Left lung (tissue), 10 donors: ENCODE measurements around the gene POU2AF2. TPM values are rescaled to one million over a fixed set of nuclear protein-coding genes. Genes with fewer than 3 reads are reported as not detected.

Experiments
- ATAC-seq: fragments of 200-7000 bp; cut with Tn5 transposase; one replicate; pipeline ENCODE4 v1.9.1; 2020; ENCODE audit warnings: moderate library complexity
- DNase-seq, 4 donors: peaks; one replicate each; pipeline ENCODE4 v3.0.0-alpha.2; 2013 to 2020
- H3K27ac ChIP-seq, 2 donors: fragments of 200-600 bp; sonication (generic) in 1 of 2; one replicate each; pipeline versions ENCODE4 v1.5.0 to v1.8.0; 2020 to 2021
- H3K27me3 ChIP-seq, 2 donors: fragments of 200-600 bp; sonication (generic) in 1 of 2; one replicate each; pipeline versions ENCODE4 v1.5.0 to v1.8.0; 2020 to 2021
- H3K36me3 ChIP-seq, 2 donors: fragments of 200-600 bp; sonication (generic) in 1 of 2; one replicate each; pipeline versions ENCODE4 v1.5.0 to v1.8.0; 2020 to 2021
- H3K4me1 ChIP-seq, 2 donors: fragments of 200-600 bp; one replicate each; pipeline ENCODE4 v1.8.0; 2021
- H3K4me3 ChIP-seq, 2 donors: fragments of 200-600 bp; sonication (generic) in 1 of 2; one replicate each; pipeline versions ENCODE4 v1.5.0 to v1.8.0; 2020 to 2021; ENCODE audit warnings: mild to moderate bottlenecking in 1 of 2
- H3K9me3 ChIP-seq, 2 donors: fragments of 200-600 bp; sonication (generic) in 1 of 2; one replicate each; pipeline versions ENCODE4 v1.5.0 to v1.8.0; 2020 to 2021
- intact Hi-C, 2 donors: fragments of 100-400 bp; cut with DNase I; formaldehyde crosslinking; loops; one replicate each; pipeline versions ENCODE4 v1.11.2 to v1.14.2; 2022
- polyA plus RNA-seq, 6 donors: library from polyadenylated mRNA; unstranded; fragments of 120-200 nt; gene quantifications; one replicate each; pipeline ENCODE4 v1.2.1, GENCODE V29; 2013; ENCODE audit not compliant: insufficient read length in 6 of 6
- total RNA-seq, 2 donors: library from RNA; stranded (reverse); fragmentation: NEBNext Ultra II Directional; extraction: Animal tissue kit (Norgen Biotek cat#: 25700); gene quantifications; one replicate each; pipeline ENCODE4 v1.2.1, GENCODE V29; 2021
- TF ChIP-seq, protein P1 (sequence below), 2 donors: fragments of 200-600 bp; sonication (generic) in 1 of 2; IDR thresholded peaks; one replicate each; pipeline versions ENCODE4 v1.5.0 to v1.8.0; 2021; ENCODE audit warnings: antibody characterized with exemption in 2 of 2
- donor health status: DM: no; HTN: yes; CAD: no.
- donor health status: DM: no; HTN: no; CAD: no.

The POU2AF2 gene
- total and polyA plus RNA-seq, 8 donors, result 0.13 to 0.35 (median 0.21) TPM; not detected in 2

DNA sequence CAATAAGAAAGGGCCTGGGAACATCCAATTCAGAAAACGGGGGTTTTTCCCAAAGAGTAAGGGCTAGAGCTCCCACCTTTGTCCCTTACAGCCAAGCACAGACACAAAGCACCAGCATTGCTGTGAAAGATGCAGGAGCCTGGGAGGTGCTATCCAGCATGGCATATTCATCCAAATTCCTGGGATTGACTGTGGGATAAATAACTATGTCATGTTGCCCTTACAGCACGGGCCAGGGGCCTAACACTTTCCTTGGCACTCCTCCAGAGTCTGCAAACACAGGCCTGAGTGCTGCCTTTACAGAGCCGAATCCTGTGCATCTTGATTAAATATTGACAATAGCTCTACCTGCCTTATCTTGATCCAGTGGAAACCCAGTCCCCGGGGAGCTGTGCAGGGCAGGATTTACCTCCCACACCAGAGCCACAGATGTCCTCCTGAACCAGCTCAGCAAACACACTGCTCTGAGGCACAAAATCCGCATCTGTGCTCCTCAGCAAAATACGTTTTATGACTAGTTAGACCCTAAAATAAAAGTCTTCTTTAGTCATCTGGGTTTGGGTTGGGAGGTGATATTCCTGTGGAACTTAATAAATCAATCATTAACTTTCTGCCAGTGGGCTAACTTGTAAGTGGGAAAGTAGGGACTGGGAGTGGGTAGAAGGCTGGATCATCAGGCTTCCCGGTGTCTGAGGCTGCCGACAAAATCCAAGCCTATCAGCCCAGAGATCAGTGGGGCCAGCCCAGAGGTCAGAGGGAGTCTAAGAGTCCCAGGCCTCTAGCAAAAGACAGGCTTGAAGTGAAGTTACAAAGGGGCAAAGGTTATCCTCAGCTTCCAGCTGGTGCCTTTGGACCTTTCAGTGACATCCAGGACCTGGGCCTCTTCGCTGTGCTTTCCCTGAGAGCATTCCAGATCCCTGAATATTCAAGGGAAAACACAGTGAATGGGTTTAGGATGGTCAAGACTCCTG lies 89.3 kb downstream of the POU2AF2 start:
- ATAC-seq, result peak; percentile 79

DNA sequence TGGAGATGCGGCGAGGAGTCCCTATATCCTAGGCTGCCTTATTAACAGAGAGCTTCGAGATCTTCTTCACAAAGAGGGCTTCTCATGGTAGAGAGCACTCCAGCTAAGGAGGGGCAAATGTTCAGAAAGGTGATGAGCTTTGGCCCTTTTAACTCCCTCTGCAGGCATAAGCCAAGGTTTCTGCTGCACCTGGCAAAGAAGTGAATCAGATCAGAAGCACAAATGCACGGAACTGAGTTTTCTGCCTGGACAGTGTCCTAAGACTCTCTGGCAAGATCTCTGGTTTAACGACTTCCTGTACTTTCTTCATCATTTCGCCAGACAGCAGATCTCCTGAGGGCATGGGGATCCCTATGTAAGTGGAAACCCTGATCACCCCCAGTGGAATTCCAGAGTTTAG lies 90.0 kb downstream of the POU2AF2 start:
- intact Hi-C loops, result no loop called here
- H3K9me3 ChIP-seq, result no peaks in the 10 kb centered on the region
- no peak overlapping the region for H3K4me3 ChIP-seq
- TF ChIP-seq, protein P1, sequence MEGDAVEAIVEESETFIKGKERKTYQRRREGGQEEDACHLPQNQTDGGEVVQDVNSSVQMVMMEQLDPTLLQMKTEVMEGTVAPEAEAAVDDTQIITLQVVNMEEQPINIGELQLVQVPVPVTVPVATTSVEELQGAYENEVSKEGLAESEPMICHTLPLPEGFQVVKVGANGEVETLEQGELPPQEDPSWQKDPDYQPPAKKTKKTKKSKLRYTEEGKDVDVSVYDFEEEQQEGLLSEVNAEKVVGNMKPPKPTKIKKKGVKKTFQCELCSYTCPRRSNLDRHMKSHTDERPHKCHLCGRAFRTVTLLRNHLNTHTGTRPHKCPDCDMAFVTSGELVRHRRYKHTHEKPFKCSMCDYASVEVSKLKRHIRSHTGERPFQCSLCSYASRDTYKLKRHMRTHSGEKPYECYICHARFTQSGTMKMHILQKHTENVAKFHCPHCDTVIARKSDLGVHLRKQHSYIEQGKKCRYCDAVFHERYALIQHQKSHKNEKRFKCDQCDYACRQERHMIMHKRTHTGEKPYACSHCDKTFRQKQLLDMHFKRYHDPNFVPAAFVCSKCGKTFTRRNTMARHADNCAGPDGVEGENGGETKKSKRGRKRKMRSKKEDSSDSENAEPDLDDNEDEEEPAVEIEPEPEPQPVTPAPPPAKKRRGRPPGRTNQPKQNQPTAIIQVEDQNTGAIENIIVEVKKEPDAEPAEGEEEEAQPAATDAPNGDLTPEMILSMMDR (IDR thresholded peaks at IDR 0.05), result no peak
- H3K36me3 ChIP-seq, result no peaks in the 10 kb centered on the region
- H3K4me1 ChIP-seq, result peaks cover 0 to 5% of the 10 kb centered on the region in 2 donors
- DNase-seq, result no peak
- H3K27me3 ChIP-seq, result no peaks in the 10 kb centered on the region
- ATAC-seq, result no peak
- no peak overlapping the region for H3K27ac ChIP-seq

More for the DNA sequence above, 89.3 kb downstream of the POU2AF2 start:
- H3K27ac ChIP-seq, result no peak overlapping the region
- no peaks in the 10 kb centered on the region for H3K36me3 ChIP-seq
- intact Hi-C loops, result no loop called here
- DNase-seq, result peak in 2 of 4 donors; percentile 54 to 80
- H3K27me3 ChIP-seq, result no peaks in the 10 kb centered on the region
- H3K9me3 ChIP-seq, result no peaks in the 10 kb centered on the region
- H3K4me3 ChIP-seq, result no peak overlapping the region
- H3K4me1 ChIP-seq, result peaks cover 0 to 5% of the 10 kb centered on the region in 2 donors
- TF ChIP-seq, protein P1 (IDR thresholded peaks at IDR 0.05), result no peak

Other genes starting within 250 kb of the POU2AF2 start
- gene POU2AF3, start 52.8 kb downstream of the POU2AF2 start, total RNA-seq, result 1 to 10 TPM; 2.7 to 2.8 TPM
- 10 to 100 TPM in 4 of 6 donors, 1 to 10 TPM in 2; 8.7 to 14.4 (median 11.1) TPM for gene POU2AF3, start 52.8 kb downstream of the POU2AF2 start, polyA plus RNA-seq
- 1 to 10 TPM; 1.3 to 4.5 TPM for gene POU2AF1, start 133.6 kb downstream of the POU2AF2 start, total RNA-seq
- 1 to 10 TPM in 2 of 6 donors, under 1 TPM in 4; 0.38 to 1.0 (median 0.93) TPM for gene POU2AF1, start 133.6 kb downstream of the POU2AF2 start, polyA plus RNA-seq